GM10266 (cell line): ENCODE measurements around the gene KAZN.

Experiments used
- DNase-seq: peaks from one replicate; pipeline ENCODE4 v3.0.0; 2012; ENCODE audit errors: extremely low spot score
- TF ChIP-seq, protein P1 (sequence below): IDR thresholded peaks from 2 replicates; pipeline ENCODE4 v1.5.1; 2012; ENCODE audit warnings: mild to moderate bottlenecking, low read depth; ENCODE audit not compliant: control insufficient read depth, insufficient read depth; ENCODE audit errors: missing control alignments

Gene KAZN

DNA sequence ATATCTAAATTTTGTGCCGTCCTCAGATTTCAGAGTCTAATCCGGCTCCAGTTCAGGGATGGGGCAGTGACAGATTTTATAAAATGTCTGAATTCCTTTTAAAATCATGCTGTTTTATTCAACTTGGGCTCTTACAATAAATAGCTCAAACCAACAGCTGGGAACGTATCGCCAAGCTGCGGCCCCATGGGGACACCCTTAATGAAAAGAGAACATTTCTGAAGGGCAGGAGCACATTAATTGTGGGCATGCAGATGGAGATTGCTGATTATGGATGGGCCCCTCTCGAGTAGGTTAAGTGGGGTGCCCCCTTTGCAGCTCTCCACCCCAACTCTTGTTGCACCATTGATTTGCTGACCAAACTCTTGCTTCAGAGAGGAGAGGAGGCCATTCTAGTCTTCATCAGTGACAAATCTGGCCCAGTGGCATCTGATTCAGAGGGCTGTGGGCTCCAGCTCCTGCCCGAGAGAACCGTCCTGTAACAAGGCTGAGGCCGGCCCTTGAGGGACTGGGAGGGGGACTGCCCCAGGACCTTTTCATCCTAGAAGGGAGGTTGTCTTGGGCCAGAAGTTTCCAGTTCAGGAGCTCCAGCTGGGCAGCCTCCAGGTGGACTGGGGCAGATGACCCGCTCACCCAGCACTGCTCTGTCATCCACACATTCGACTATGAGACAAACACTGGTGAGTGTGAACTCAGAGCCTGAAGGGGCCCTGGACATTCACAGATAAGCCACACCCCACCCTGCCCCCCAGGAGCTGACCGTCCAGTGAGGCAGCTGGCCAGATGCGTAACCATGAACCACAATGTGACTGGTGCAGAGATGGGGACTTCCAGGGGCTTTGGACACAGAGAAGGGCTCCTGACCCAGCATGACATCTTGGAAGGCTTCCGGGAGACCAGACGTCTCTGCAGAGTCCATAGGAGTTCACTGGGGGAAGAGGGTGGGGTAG lies 500.0 kb downstream of the KAZN start:
- DNase-seq, result no peak
- TF ChIP-seq, protein P1, sequence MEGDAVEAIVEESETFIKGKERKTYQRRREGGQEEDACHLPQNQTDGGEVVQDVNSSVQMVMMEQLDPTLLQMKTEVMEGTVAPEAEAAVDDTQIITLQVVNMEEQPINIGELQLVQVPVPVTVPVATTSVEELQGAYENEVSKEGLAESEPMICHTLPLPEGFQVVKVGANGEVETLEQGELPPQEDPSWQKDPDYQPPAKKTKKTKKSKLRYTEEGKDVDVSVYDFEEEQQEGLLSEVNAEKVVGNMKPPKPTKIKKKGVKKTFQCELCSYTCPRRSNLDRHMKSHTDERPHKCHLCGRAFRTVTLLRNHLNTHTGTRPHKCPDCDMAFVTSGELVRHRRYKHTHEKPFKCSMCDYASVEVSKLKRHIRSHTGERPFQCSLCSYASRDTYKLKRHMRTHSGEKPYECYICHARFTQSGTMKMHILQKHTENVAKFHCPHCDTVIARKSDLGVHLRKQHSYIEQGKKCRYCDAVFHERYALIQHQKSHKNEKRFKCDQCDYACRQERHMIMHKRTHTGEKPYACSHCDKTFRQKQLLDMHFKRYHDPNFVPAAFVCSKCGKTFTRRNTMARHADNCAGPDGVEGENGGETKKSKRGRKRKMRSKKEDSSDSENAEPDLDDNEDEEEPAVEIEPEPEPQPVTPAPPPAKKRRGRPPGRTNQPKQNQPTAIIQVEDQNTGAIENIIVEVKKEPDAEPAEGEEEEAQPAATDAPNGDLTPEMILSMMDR, result no peak

DNA sequence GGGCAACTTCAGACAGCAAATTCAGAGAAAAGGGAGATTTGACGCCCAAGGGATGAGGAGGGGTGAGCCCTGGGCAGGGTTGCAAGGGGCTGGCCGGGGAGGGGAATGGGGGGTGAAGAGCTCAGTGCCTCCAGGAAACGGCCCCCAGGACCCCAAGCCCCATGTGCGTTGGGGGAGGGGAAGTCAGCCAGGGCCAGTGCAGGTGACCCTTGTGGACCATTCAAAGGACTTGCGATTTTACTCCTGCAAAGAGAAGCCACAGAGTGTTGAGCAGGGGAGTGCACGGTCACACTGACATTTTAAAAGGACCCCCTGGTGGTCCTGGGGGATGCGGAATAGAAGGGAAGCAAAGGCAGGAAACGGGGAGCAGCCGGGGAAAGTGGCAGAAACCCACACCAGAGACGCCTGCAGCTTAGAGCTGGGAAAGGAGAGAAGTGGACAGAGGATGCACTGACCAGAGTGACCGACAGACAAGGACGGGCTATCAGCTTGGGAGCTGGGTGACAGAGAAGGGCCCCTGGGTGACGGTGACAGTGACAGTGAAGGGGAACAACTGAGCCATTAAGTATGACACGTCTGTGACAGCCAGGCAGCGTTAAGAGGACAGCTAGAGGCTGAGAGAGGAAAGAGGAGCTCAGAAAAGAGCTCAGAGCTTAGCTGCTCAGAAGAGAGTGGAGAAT lies 501.1 kb downstream of the KAZN start:
- no peak for DNase-seq
- TF ChIP-seq, protein P1, result no peak

DNA sequence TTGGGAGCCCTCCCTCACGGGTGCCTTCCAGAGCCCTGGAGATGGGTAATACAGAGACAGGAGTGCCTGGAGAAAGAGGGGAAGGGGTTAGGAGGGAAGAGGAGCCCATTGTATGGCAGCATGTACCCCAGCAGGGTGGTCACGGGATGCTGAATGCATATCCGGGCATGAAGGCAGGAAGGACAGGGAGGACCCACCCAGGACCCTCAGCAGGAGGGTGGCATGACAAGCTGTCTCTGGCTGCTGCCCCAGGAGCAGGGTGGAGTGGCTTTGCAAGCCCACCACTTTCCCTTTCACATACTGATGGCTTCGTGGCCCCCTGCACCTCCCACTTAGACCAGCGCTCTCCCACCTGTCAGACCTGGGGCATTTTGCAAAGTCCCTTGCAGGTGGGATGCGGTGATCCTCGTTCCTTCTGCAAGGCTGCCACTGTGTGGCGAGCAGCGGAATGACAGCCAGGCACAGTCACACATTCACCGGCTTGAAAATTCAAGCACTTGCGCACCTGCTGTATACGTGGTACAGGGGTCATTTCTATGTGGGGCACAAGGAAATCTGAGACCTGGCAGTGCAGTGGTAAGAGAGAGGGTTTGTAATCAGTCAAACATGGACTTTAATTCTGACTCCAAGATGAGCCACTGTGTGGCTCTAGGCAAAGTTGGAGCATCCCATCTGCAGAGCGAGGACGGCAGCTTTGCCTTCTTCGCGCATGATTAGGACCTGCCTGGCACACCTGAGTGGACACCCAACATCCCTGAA lies 501.8 kb downstream of the KAZN start:
- TF ChIP-seq, protein P1, result peak; percentile 92
- peak; percentile 72 for DNase-seq

DNA sequence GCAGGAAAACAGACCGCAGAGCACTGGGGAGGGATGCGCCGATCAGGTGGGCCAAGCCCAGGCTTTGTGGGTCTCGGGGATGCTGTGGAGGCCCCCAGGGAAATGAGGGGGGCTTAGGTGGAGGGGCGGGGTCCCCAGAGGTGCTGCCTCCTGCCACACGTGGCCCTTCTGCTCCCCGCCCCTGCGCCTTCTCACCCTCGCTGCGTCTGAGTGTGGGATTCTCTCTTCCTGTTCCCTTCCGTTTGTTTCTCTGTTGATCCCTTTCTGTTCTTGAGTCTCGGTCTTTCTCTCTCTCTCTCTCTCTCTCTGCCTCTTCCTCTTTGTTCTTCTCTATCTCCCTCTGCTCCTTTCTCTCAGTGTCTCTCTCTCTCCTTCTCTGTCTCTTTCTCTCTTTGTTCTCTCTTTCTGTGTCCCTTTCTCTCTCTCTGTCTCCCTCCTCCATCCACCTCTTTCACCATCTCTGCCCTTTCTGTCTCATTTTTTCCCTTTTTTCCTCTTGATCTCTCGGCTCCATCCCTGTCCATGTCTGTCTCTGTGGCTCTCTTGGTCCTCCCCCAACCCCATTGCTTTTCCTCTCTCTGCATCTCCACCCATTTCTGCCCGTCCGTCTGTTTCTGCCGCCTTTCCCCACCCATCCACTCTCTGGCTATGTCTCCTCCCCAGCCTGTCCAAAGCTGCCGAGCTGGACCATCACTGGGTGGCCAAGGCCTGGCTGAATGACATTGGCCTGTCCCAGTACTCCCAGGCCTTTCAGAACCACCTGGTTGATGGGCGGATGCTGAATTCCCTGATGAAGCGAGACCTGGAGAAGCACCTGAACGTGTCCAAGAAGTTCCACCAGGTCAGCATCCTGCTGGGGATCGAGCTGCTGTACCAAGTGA lies 502.6 kb downstream of the KAZN start:
- no peak for DNase-seq
- TF ChIP-seq, protein P1, result no peak

DNA sequence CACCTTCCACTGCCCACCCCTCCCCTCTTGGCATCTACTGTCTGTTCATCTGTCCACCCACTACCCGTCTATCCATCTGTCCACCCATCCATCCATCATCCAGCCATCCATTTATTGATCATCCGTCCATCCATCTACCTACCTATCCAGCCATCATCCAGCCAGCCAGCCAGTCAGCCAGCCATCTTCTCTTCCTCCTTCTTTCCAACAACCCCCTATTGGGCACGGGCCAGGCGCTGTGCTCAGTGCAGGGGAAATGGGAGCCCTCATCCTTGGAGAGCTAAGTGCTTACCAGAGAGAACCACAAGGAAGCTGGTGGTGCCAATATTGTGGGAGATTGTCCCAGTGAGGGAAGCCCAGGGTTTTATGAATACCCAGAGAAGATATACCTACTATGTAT lies 503.3 kb downstream of the KAZN start:
- TF ChIP-seq, protein P1, result no peak
- DNase-seq, result no peak

DNA sequence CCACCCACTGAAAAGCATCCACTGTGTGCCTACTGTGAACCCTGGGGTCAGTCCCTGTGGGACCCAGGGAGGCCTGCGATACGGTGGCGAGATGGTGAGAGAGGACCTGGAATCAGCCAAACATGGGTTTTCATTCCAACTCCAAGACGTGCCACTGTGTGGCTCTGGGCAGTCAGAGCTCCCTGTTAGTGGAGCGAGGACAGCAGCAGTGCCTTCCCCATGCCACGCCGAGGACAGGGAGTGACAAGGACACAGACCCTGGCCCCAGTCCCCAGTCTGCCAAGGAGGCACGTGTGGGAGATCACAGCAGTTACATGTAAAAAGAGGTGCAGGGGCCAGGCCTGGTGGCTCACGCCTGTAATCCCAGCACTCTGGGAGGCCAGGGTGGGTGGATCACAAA lies 504.2 kb downstream of the KAZN start:
- DNase-seq, result no peak

More for the DNA sequence above, 504.2 kb downstream of the KAZN start:
- TF ChIP-seq, protein P1, result no peak
